Neural crest cell (in vitro differentiated cells): ENCODE results near the gene MUC5B. TPM values are rescaled to one million over a fixed set of nuclear protein-coding genes. Genes with fewer than 3 reads are reported as not detected.

Source experiments
- DNase-seq: peaks from one replicate; pipeline ENCODE4 v3.0.0; 2021; ENCODE audit warnings: low read depth, mixed read lengths, low spot score
- H3K27ac Mint-ChIP-seq: one replicate; pipeline ENCODE4 v1.8.0; 2021; ENCODE audit warnings: mild to moderate bottlenecking, mixed read lengths; ENCODE audit not compliant: unreplicated experiment
- H3K27me3 Mint-ChIP-seq: 2 replicates; pipeline ENCODE4 v1.8.0; 2021; ENCODE audit warnings: low read depth, mild to moderate bottlenecking, mixed read lengths
- H3K36me3 Mint-ChIP-seq: 2 replicates; pipeline ENCODE4 v1.8.0; 2021; ENCODE audit warnings: low read depth, mild to moderate bottlenecking, mixed read lengths
- H3K4me1 Mint-ChIP-seq: 2 replicates; pipeline ENCODE4 v1.8.0; 2021; ENCODE audit warnings: mixed read lengths
- H3K4me3 Mint-ChIP-seq: one replicate; pipeline ENCODE4 v1.8.0; 2021; ENCODE audit warnings: mild to moderate bottlenecking, mixed read lengths
- H3K9me3 Mint-ChIP-seq: 2 replicates; pipeline ENCODE4 v1.8.0; 2021; ENCODE audit warnings: mixed read lengths
- total RNA-seq: library from RNA; stranded (reverse); gene quantifications from 2 replicates; pipeline ENCODE4 v1.2.1, GENCODE V29; 2021
- TF ChIP-seq, protein P1 (sequence below): fragments of 200-600 bp; sonication (generic); conservative IDR thresholded peaks from 2 replicates; pipeline ENCODE4 v1.5.0; 2021; ENCODE audit warnings: antibody characterized with exemption, mild to moderate bottlenecking

The MUC5B gene
- total RNA-seq, 1 donor from 2014 or later: 0.42 TPM

DNA sequence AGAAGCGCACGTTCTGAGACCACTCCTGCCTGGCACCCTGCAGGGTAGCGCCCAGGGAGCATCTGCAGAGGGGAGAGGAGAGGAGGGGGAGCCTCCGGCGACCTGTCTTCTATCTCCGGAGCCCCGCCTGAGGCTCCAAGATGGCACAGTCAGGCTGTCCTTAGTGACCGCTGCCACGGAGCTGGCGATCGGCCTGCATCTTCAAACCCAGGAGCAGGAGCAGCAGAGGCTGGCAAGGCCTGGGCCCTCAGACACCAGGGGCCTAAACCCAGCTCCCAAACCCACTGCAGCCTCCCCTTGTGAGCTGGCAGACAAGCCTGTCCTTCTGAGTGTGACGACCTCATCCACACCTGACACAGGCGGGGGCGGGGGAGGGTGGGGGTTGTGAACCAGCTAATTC is 51.6 kb downstream of the MUC5B start:
- Mint-ChIP-seq H3K4me3 (no peak overlapping the region), H3K36me3 (peaks cover 5% of the 10 kb centered on the region), H3K27ac (no peak overlapping the region), H3K9me3 (no peaks in the 10 kb centered on the region), H3K4me1 (peaks cover 7% of the 10 kb centered on the region), H3K27me3 (no peaks in the 10 kb centered on the region)
- TF ChIP-seq, protein P1, sequence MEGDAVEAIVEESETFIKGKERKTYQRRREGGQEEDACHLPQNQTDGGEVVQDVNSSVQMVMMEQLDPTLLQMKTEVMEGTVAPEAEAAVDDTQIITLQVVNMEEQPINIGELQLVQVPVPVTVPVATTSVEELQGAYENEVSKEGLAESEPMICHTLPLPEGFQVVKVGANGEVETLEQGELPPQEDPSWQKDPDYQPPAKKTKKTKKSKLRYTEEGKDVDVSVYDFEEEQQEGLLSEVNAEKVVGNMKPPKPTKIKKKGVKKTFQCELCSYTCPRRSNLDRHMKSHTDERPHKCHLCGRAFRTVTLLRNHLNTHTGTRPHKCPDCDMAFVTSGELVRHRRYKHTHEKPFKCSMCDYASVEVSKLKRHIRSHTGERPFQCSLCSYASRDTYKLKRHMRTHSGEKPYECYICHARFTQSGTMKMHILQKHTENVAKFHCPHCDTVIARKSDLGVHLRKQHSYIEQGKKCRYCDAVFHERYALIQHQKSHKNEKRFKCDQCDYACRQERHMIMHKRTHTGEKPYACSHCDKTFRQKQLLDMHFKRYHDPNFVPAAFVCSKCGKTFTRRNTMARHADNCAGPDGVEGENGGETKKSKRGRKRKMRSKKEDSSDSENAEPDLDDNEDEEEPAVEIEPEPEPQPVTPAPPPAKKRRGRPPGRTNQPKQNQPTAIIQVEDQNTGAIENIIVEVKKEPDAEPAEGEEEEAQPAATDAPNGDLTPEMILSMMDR: no peak
- DNase-seq: no peak

DNA sequence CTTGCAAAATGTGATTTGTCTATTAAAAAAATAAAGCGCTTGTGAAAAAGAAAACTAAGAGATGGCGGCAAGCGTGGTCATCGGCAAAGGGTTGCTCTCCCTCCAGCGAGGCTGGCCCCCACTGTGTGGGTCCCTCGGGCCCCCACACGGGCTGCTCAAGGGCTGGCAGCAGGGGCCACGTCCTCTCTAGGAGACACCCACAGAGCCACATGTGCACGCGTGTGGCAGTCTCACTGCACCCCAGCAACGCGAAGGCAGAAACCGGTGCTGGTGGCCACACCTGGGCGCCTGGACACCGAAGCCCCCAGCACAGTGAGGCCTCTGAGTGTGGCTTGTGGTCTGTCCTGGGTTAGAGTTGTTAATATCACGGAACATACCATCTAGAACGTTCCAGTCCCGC is 52.2 kb downstream of the MUC5B start:
- peaks cover 5% of the 10 kb centered on the region for H3K36me3 Mint-ChIP-seq
- H3K4me1 Mint-ChIP-seq: peaks cover 7% of the 10 kb centered on the region
- TF ChIP-seq, protein P1: no peak
- no peaks in the 10 kb centered on the region for H3K9me3 Mint-ChIP-seq
- no peak for DNase-seq
- no peaks in the 10 kb centered on the region for H3K27me3 Mint-ChIP-seq
- no peak overlapping the region for H3K4me3 Mint-ChIP-seq
- H3K27ac Mint-ChIP-seq: no peak overlapping the region

DNA sequence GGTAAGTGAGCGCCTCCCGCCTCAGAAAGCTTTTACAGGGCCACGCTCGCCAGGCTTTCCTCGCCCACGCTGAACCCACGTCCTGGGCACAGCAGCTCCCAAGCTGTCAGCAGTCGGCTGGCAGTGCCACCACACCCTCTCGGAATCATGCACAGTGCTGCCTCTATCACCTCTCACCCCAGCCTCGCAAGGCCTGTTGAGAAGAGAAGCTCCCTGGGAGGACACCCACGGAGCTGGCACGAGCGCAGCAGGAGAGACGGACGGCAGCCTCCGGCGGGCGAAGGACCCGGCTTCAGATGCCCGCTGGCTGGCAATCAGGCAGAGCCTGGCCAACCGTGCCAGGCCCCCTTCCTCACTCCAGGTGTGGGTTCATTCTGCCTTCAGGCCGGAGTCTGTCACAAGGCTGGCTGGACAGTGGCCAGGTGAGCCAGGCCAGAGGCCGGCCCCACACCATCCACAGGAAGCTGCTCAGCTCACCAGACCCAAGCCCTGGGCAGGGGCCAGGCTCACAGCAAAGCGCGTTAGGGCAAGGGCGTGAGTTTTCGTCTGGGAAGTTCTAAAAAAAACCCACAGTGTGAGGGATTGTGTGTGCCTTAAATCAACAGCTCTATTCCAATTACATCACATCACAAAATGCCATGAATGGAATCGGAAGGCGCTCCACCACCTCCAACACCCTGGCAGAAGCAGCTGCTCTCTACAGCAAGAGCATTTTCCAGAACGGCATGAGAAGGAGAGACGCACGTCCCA is 53.4 kb downstream of the MUC5B start:
- H3K9me3 Mint-ChIP-seq: no peaks in the 10 kb centered on the region
- no peaks in the 10 kb centered on the region for H3K27me3 Mint-ChIP-seq

DNA sequence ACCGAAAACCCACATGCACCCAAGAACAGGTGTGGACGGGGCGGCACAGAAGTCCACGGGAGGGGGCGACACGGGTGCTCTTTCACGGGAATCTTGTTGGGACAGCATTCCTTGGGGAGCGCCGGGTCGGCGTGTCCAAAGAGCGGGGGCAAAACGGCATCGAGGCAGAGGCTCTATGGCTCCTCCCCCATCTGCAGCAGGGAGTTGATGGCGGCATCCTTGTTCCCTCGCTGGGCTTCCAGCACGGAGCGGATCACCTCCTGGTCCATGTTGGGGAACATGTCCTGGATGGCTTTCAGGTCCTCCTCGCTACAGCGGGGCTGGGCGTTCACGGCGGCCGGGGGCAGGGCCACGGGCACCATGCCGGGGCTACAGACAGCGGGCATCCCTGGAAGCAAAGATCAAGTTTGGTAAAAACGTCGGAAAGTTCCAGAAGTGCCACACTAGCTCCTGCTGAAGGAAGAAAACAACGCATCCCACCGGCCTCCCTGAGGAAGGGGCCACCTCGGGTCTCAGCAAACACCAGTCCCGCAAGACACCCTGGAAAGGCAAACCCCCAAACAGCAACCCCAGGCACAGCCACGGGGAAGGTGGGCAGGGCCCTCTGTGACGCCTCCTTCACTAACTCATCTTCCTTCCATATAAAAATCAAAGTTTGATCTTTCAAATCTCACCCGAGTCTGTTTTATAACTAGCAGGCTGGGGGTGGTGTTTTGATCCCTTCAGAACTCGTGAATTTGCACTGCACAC is 54.2 kb downstream of the MUC5B start:
- TF ChIP-seq, protein P1: no peak
- Mint-ChIP-seq H3K9me3 (no peaks in the 10 kb centered on the region), H3K4me3 (no peak overlapping the region), H3K27ac (no peak overlapping the region), H3K27me3 (no peaks in the 10 kb centered on the region), H3K36me3 (peaks cover 5% of the 10 kb centered on the region), H3K4me1 (peaks cover 4% of the 10 kb centered on the region)
- no peak for DNase-seq

More for the DNA sequence above, 53.4 kb downstream of the MUC5B start:
- DNase-seq: no peak
- H3K4me3 Mint-ChIP-seq: no peak overlapping the region
- H3K27ac Mint-ChIP-seq: no peak overlapping the region
- peaks cover 5% of the 10 kb centered on the region for H3K36me3 Mint-ChIP-seq
- H3K4me1 Mint-ChIP-seq: peaks cover 4% of the 10 kb centered on the region
- TF ChIP-seq, protein P1: no peak

DNA sequence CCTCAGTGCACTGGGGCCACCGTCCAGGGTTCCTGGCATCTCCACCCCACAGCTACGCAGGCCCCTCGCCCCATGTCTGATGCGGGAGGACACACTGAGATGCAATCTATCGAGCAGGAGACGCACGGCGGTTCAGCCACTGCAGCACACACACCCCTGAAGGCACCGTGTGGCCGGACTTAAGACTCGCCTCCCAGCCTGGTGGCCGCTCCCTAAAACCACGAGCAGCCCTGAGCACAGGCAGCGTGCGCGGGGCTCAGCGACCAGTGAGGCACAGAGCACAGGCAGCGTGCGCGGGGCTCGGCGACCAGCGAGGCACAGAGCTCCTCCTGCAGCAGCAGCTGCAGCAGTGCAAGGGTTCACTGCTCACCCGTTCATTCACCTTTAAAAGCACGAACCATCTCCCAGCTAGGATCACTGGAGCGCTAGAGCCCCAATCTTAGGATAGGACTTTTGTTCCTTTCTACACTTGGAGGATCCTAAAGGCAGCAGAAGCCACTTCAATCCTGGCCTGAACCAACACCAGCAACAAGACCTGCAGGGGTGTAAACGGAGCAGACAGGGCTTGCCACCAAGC is 55.2 kb downstream of the MUC5B start:
- Mint-ChIP-seq H3K4me1 (peaks cover 6% of the 10 kb centered on the region), H3K27ac (no peak overlapping the region), H3K4me3 (no peak overlapping the region)

More for the DNA sequence above, 55.2 kb downstream of the MUC5B start:
- Mint-ChIP-seq H3K9me3 (no peaks in the 10 kb centered on the region), H3K36me3 (peaks cover 3% of the 10 kb centered on the region), H3K27me3 (no peaks in the 10 kb centered on the region)
- DNase-seq: no peak
- TF ChIP-seq, protein P1: no peak
